Measurements from ENCODE around the gene INKA2. TPM values are rescaled to one million over a fixed set of nuclear protein-coding genes. Genes with fewer than 3 reads are reported as not detected.

The INKA2 gene
- total RNA-seq, 2 donors from 2014 or later = 3.8 to 7.3 TPM

GRCh38 chr1:111739925-111740765 is 950 bp upstream of the INKA2 start:
- peak overlapping the region; percentile 78 for H3K4me3 ChIP-seq
- no peak for DNase-seq (ENCODE audit: low spot score)
- H3K27me3 ChIP-seq (replicated peaks; ENCODE audit: insufficient read depth) = no peaks in the 10 kb centered on the region
- H3K27ac ChIP-seq = peak overlapping the region; percentile 95
- H3K36me3 ChIP-seq = no peaks in the 10 kb centered on the region
- peaks cover 6 to 21% of the 10 kb centered on the region in 2 donors for H3K4me1 ChIP-seq (ENCODE audit: control insufficient read depth in 1 of 2, low read depth in 2 of 2)
- no peaks in the 10 kb centered on the region for H3K9me3 ChIP-seq
- no peak for TF ChIP-seq CTCF (IDR thresholded peaks at IDR 0.05)
- ATAC-seq (ENCODE audit: insufficient number of reproducible peaks, low FRiP score, low read depth) = peak; percentile 30

- Histone ChIP-seq H3K27ac (peak overlapping the region; percentile 95), H3K9me3 (no peaks in the 10 kb centered on the region), H3K4me1 (ENCODE audit: control insufficient read depth in 1 of 2, low read depth in 2 of 2) (peaks cover 13 to 32% of the 10 kb centered on the region in 2 donors), H3K27me3 (replicated peaks; ENCODE audit: insufficient read depth) (no peaks in the 10 kb centered on the region), H3K36me3 (no peaks in the 10 kb centered on the region), H3K4me3 (peak overlapping the region; percentile 78)
- DNase-seq (ENCODE audit: low spot score) (no peak), ATAC-seq (ENCODE audit: insufficient number of reproducible peaks, low FRiP score, low read depth) (peak; percentile 46)
- TF ChIP-seq CTCF (IDR thresholded peaks at IDR 0.05) = no peak
These were observed 580 bp downstream of the INKA2 start for GRCh38 chr1:111738436-111739193.

- ATAC-seq (ENCODE audit: insufficient number of reproducible peaks, low FRiP score, low read depth) (no peak), DNase-seq (ENCODE audit: low spot score) (no peak)
- H3K4me3 ChIP-seq = peak overlapping the region; percentile 78
- no peaks in the 10 kb centered on the region for H3K27me3 ChIP-seq (replicated peaks; ENCODE audit: insufficient read depth)
- no peak for TF ChIP-seq CTCF (IDR thresholded peaks at IDR 0.05)
- no peaks in the 10 kb centered on the region for H3K36me3 ChIP-seq
- no peaks in the 10 kb centered on the region for H3K9me3 ChIP-seq
- H3K27ac ChIP-seq = peak overlapping the region; percentile 95
- H3K4me1 ChIP-seq (ENCODE audit: control insufficient read depth in 1 of 2, low read depth in 2 of 2) = peaks cover 13 to 38% of the 10 kb centered on the region in 2 donors
These were observed 1.1 kb downstream of the INKA2 start for GRCh38 chr1:111738133-111738435.

GRCh38 chr1:111737216-111738132 is 1.7 kb downstream of the INKA2 start:
- Histone ChIP-seq H3K27ac (peak overlapping the region; percentile 95), H3K4me3 (peak overlapping the region; percentile 78), H3K27me3 (replicated peaks; ENCODE audit: insufficient read depth) (no peaks in the 10 kb centered on the region), H3K9me3 (no peaks in the 10 kb centered on the region), H3K36me3 (no peaks in the 10 kb centered on the region), H3K4me1 (ENCODE audit: control insufficient read depth in 1 of 2, low read depth in 2 of 2) (peaks cover 13 to 41% of the 10 kb centered on the region in 2 donors)
- ATAC-seq (ENCODE audit: insufficient number of reproducible peaks, low FRiP score, low read depth) = no peak
- no peak for DNase-seq (ENCODE audit: low spot score)
- no peak for TF ChIP-seq CTCF (IDR thresholded peaks at IDR 0.05)
